ENCODE measurements around the gene STX1B.
"Not testable (repeated sequence)": the region's sequence is repeated elsewhere in the genome, so short reads cannot be mapped to it uniquely, and the experiment has no call there.

STX1B gene

GRCh38 chr16:31010585-31011325 is at the start of gene STX1B:
Gene STX1B, minus strand, starts transcription at chr16:31010638. Its CDS starts 242 bp downstream, at chr16:31010396.
- FAIRE-seq, result no peak

- FAIRE-seq, result no peak
Observed at GRCh38 chr16:31055613-31056012, 45.2 kb upstream of the STX1B start.

- no peak for FAIRE-seq
Observed at GRCh38 chr16:31052114-31052513, 41.7 kb upstream of the STX1B start.

GRCh38 chr16:31050280-31051030 is 40.0 kb upstream of the STX1B start:
- no peak for FAIRE-seq

GRCh38 chr16:31043898-31044481 is 33.6 kb upstream of the STX1B start:
- FAIRE-seq, result no peak

GRCh38 chr16:31043352-31043751 is 32.9 kb upstream of the STX1B start:
- no peak for FAIRE-seq

- no peak for FAIRE-seq
Observed at GRCh38 chr16:31042866-31043265, 32.4 kb upstream of the STX1B start.

GRCh38 chr16:31038993-31039392 is 28.6 kb upstream of the STX1B start:
- no peak for FAIRE-seq

- no peak for FAIRE-seq
Observed at GRCh38 chr16:31036691-31037090, 26.3 kb upstream of the STX1B start.

- FAIRE-seq, result no peak
Observed at GRCh38 chr16:31033709-31034492, 23.5 kb upstream of the STX1B start.

- no peak for FAIRE-seq
Observed at GRCh38 chr16:31032736-31033708, 22.6 kb upstream of the STX1B start, which contains the start of gene STX4. Gene STX4, plus strand, starts transcription at chr16:31033558. Its CDS starts 248 bp downstream, at chr16:31033806.

- FAIRE-seq, result no peak
Observed at GRCh38 chr16:31031276-31031675, 20.8 kb upstream of the STX1B start.

- no peak for FAIRE-seq
Observed at GRCh38 chr16:31029272-31029671, 18.8 kb upstream of the STX1B start.

GRCh38 chr16:31025339-31025738 is 14.9 kb upstream of the STX1B start:
- FAIRE-seq, result no peak

GRCh38 chr16:31023627-31024226 is 13.3 kb upstream of the STX1B start:
- FAIRE-seq, result no peak

GRCh38 chr16:31023252-31023602 is 12.8 kb upstream of the STX1B start:
- FAIRE-seq, result no peak

- no peak for FAIRE-seq
Observed at GRCh38 chr16:31022544-31023251, 12.3 kb upstream of the STX1B start.

- no peak for FAIRE-seq
Observed at GRCh38 chr16:31020536-31020935, 10.1 kb upstream of the STX1B start.

GRCh38 chr16:31017756-31018155 is 7.3 kb upstream of the STX1B start:
- not testable (repeated sequence) for FAIRE-seq

- FAIRE-seq, result no peak
Observed at GRCh38 chr16:31016018-31016417, 5.6 kb upstream of the STX1B start.

- FAIRE-seq, result not testable (repeated sequence)
Observed at GRCh38 chr16:31013292-31013691, 2.9 kb upstream of the STX1B start.

All from islet of Langerhans (tissue), 1 donor.